HG02610 (cell line): Measurements from ENCODE around the gene EXT2.

ENCODE experiments used
- ATAC-seq: cut with Tn5 transposase; IDR thresholded peaks from one replicate; pipeline ENCODE4 v1.9.1; 2021; ENCODE audit warnings: mild to moderate bottlenecking, moderate library complexity; ENCODE audit not compliant: unreplicated experiment

Gene EXT2

DNA sequence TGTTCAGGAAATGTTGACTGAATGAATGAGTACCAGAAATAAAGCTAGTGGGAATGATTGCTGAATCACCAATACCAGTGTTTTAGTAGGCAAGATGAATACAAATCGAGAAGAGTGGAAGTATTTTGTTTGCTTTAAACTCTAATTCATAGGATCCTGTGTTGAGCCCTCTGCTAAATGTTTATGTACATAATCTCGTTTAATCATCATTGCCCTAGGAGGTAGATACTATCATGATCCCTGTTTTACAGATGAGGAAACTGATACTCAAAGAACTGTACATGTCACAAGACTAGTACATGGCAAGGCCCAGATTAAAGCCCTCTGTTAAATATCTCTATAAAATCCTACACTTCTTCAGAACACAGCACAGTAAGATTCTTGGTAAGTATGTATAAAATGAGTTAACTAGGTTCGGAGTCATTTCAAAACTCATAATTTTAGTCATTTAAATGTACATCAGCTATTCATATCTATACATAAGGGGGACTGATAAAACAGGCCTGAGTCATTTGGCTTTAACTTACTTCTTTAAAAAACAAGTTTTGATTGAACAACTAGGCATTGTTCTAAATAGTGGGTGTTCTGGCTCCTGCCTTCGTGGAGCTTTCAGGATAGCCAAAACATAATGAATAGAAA, 97.1 kb downstream of the EXT2 start:
- ATAC-seq, result peak; percentile 75

DNA sequence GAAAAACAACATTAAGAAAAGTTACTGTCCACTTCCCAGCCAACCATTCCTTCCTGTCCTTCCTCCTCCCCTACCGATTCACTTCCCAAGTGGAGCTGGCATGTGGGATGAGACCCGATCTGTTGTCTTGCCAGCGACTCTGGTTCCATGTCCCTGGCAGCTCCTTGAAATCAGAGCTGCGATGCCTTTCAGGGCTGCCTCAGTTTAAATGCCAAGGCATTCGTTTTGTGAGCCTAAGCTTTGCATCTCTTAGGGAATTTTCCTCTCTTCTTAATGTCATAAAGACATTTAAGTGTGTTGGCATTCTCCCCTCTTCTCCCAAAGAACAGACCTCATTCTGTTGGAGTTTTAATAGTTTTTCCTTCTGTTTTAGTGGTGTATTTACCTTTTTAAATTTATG, 98.4 kb downstream of the EXT2 start:
- no peak for ATAC-seq

GRCh38 chr11:44198146-44198724, 102.8 kb downstream of the EXT2 start:
- no peak for ATAC-seq

DNA sequence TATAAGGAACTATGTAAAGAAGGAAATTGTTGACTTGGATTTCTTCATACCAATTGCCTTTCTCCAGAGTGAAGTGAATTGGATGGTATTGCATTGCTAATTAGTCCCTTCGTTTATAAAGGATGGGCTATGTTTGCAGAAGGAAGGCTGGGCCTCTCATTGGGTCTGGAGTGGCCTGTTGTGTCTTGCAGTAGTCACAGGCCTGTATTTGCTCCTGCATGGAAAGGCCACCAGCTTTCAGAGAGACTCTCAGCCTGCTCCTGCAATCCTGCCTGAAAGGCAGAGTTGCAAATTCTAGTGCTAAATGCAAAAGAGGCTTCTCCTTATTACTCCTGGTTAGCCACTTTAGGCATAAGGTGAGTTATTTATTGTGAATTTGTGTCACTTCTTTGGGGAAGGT, 103.8 kb downstream of the EXT2 start:
- ATAC-seq, result no peak

GRCh38 chr11:44199816-44200215, 104.3 kb downstream of the EXT2 start:
- no peak for ATAC-seq

GRCh38 chr11:44203270-44204043, 108.0 kb downstream of the EXT2 start:
- ATAC-seq, result no peak

- no peak for ATAC-seq
Measured at GRCh38 chr11:44205352-44205751, 109.9 kb downstream of the EXT2 start.

DNA sequence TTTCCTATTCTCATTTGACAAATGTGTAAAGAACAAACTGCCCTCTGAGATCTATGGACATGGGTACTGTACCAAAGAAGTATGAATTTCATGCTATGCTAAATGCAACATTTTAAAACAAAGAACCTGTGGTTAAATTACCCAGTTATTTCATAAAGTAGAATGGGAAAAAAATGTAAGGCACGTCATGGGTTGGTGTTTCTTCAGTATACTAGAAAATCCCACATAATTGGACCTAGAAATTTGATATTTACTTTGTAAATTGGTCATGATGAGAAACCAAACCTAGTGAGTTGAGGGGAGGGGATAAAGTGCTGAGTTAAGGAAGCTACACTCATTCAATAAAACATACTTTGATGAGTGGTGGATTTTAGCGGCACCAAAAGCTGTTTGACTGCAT, 110.4 kb downstream of the EXT2 start:
- ATAC-seq, result no peak

- no peak for ATAC-seq
Measured at GRCh38 chr11:44207292-44207691, 111.8 kb downstream of the EXT2 start.

DNA sequence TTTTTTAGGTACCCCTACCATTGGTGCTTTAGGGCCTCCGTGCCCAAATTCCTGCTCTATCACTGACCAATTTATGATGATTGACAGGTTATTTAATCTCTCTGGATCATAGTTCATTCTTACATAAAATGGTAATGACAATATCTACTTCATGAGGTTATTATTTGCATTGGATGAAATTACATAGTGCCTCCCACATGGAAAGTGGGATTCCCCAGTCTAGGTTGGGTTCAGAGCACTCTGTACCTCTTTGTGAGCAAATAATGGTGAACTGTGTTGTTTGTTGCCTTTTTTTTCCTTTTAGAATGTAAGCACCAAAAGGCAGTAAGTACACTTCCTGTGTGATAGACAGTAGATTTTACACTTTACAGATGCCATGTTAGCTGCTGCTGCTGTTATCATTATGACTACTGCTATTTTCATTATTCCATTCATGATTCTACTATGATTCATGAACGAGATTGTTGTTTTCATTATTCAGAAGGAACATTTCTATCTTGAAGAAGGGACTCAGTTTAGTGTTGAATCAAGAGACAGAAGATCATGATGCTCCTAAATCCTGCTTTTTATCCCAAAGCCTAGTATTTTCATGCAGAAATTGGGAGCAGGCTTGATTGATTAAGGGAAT, 113.6 kb downstream of the EXT2 start:
- ATAC-seq, result no peak

DNA sequence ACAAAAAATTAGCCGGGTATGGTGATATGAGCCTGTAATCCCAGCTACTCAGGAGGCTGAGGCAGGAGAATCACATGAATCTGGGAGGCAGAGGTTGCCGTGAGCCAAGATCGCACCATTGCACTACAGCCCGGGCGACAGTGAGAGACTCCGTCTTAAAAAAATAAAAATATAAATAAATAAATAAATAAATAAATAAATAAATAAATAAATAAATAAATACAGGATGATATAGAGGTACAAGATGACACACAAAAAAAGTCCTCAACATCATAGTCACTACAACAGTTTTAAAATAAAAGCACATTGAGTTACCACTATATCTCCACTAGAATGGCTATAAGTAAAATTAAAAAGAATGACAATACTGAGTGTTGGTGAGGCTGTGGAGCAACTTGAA, 116.7 kb downstream of the EXT2 start:
- no peak for ATAC-seq

DNA sequence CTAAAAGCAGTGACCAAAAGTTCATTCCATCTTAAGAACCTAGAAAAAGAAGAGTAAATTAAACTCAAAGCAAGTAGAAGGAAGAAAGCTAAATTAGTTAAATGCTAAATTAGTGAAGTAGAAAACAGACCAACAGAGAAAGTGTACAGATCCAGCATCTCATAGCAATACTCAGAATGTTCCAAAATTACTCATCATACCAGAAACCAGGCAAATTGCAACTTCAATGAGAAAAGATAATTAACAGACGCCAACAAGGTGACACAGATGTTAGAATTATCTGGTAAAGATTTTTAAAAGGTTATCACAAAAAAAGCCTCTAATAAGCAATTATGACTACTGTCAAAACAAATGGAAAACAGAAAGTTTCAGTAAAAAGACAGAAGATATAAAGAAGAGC, 117.7 kb downstream of the EXT2 start:
- ATAC-seq, result no peak

DNA sequence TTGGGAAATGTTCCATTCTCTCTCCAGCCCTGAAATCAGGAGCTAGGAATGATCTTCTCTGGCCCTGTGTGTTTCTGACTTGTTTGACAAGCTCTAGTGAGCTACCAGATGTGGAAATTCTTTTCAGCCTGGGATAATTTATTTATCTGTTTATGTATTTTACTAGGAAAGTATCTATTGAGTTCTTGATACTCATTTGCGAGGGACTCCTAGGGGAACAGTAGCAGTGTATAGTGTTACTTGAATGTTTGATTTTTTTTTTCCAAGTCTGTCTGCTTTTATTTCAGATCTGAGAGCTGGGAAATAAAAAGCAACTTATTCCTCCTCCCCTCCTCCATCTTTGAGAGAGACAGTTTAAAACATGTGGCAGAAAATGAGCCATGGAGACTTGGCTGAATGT, 122.0 kb downstream of the EXT2 start:
- ATAC-seq, result no peak

GRCh38 chr11:44219830-44220796, 124.6 kb downstream of the EXT2 start:
- ATAC-seq, result no peak

- ATAC-seq, result no peak
Measured at GRCh38 chr11:44221456-44221855, 126.0 kb downstream of the EXT2 start.

- no peak for ATAC-seq
Measured at GRCh38 chr11:44221992-44222391, 126.5 kb downstream of the EXT2 start.

DNA sequence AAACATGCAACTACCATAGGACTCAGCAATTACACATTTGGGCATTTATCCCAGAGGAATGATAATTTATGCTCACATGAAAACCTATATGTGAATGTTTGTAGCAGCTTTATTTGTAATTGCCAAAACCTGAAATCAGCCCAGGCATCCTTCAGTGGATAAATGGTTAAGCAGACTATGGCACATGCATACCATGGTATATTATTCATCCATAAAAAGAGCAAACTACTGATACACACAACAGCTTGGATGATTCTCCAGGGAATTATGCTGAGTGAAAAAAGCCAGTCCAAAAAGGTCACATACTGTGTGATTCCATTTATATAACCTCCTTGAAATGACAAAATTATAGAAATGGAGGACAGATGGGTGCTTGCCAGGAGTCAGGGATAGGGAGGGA, 127.8 kb downstream of the EXT2 start:
- ATAC-seq, result no peak

DNA sequence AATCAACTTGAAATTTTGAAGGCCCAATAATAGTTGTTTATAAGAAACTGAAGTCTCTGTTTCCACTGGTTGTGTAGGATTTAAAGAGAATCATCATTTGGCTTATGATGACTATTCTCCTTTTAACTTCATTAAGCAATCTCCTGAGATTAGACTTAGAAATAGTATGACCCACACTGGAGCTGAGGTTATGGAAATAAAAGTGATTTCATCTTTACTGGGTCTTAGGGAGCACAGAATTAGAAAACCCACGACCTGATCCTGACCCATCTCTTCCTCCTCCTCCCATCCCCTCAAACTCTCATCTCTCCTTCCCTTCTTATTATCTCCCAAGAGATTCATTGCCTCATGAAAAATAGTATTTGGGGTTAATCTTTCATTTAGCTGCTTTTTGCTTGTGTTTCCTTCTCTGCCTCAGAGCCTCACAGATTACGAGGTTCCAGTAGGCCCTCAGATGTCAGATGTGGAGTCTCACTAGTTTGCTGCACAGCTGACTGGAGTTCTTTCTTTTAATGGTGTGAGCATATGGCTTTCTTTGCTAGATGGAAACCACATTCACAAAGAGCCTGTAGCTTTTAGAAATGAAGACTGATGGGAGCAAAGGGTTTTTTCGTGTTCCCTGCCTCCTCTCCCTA, 129.5 kb downstream of the EXT2 start:
- ATAC-seq, result no peak

GRCh38 chr11:44226490-44226889, 131.0 kb downstream of the EXT2 start:
- ATAC-seq, result no peak

GRCh38 chr11:44226945-44227344, 131.5 kb downstream of the EXT2 start:
- ATAC-seq, result no peak
